DMS 273 (cell line): Measurements from ENCODE around the gene DLG2.

ENCODE experiments used
- DNase-seq: peaks from one replicate; lab custom pipeline; 2025; ENCODE audit not compliant: unreplicated experiment; lab: John Stamatoyannopoulos, UW

DLG2 gene

GRCh38 chr11:84524422-84525051 is 1102.6 kb downstream of the DLG2 start:
- DNase-seq: peak; percentile 13

- no peak for DNase-seq
These were observed 1104.8 kb downstream of the DLG2 start for GRCh38 chr11:84522331-84522730.

- no peak for DNase-seq
These were observed 1108.4 kb downstream of the DLG2 start for GRCh38 chr11:84518631-84519183.

- DNase-seq: no peak
These were observed 1112.7 kb downstream of the DLG2 start for GRCh38 chr11:84514436-84514835.

- DNase-seq: no peak
These were observed 1123.6 kb downstream of the DLG2 start for GRCh38 chr11:84503503-84503902.

GRCh38 chr11:84501750-84502149 is 1125.4 kb downstream of the DLG2 start:
- no peak for DNase-seq

- no peak for DNase-seq
These were observed 1129.1 kb downstream of the DLG2 start for GRCh38 chr11:84497981-84498411.

- no peak for DNase-seq
These were observed 1130.0 kb downstream of the DLG2 start for GRCh38 chr11:84497181-84497580.

GRCh38 chr11:84496122-84496521 is 1131.0 kb downstream of the DLG2 start:
- DNase-seq: no peak

DNA sequence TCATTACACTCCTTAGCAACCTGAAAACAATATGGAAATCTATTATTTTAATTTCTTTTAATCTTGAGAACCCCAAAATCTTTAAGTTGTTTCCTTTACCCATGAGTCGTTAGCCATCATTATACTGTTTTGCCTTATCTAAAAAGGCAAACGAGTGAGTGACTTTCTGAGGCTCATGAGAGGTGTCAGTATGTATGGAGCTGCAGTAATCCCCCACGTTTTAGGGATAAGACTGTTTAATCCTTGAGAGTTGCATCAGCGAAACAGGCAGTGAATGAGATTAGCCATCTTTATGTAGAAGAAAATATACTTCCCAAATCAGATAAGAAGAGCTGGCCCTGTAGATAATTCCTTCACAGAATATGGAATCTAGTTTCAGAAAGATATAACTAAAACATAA is 1147.0 kb downstream of the DLG2 start:
- no peak for DNase-seq

DNA sequence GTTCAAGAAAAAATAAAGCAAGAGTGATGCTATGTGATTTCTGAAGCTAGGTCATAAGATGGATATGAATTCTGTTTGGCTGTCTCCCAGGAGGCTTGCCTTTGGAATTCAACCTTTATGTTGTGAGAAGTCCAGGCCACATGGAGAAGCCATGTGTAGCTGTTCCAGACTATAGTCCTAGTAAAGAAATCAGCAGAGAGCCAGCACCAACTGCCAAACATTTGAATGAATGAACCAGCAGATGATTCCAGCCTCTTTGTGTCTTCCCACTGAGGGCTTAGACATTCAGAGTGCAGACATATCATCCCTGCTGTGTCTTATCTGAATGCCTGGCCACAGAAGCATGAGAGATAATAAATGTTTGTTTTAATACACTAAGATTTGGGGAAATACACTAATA is 1150.6 kb downstream of the DLG2 start:
- DNase-seq: no peak

GRCh38 chr11:84471501-84471900 is 1155.6 kb downstream of the DLG2 start:
- DNase-seq: no peak

- DNase-seq: peak; percentile 0
These were observed 1158.9 kb downstream of the DLG2 start for GRCh38 chr11:84468235-84468634.

GRCh38 chr11:84465040-84465439 is 1162.1 kb downstream of the DLG2 start:
- DNase-seq: peak; percentile 73

DNA sequence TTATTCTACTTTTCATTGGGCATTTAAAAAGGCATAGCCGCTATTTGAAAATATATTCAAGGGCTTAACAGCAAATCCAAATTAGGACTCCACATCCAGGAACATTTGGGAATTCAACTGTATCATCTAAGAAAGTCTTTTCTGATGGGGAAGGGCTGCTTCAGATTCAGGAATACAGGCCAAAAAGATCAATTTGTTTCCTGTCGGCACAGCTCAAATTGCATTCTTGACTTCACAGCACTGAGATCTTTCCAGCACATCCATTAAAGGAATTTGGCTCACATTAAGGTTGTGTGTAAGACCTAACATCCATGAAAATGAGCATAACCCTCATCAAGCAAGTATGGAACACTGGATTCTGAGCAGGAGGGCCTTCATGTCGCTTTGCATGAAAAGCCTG is 1171.5 kb downstream of the DLG2 start:
- peak; percentile 0 for DNase-seq

- no peak for DNase-seq
These were observed 1174.9 kb downstream of the DLG2 start for GRCh38 chr11:84452211-84452610.

- DNase-seq: no peak
These were observed 1188.6 kb downstream of the DLG2 start for GRCh38 chr11:84438565-84438964.

GRCh38 chr11:84437071-84437980 is 1189.8 kb downstream of the DLG2 start:
- DNase-seq: peak; percentile 0

- DNase-seq: no peak
These were observed 1196.5 kb downstream of the DLG2 start for GRCh38 chr11:84430661-84431060.

- no peak for DNase-seq
These were observed 1201.5 kb downstream of the DLG2 start for GRCh38 chr11:84425673-84426072.

DNA sequence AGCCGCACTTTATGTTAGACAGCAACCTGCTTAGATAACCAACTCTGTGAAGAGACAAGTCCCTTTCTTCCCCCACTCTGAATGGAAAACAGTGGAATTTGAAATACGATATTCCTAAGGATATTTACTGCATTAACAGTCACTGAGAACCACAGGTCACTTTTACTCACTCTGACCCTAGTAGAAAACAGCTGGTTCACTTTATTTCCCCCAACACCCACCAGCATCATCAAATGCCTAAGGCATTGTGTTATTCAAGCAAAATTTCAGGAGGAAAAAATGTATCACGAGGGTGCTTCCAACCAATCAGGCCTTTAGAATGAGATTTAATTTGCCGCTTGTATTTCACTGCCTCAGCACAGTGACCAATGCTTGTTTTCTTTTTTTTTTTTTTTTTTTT is 1206.9 kb downstream of the DLG2 start:
- DNase-seq: no peak

DNA sequence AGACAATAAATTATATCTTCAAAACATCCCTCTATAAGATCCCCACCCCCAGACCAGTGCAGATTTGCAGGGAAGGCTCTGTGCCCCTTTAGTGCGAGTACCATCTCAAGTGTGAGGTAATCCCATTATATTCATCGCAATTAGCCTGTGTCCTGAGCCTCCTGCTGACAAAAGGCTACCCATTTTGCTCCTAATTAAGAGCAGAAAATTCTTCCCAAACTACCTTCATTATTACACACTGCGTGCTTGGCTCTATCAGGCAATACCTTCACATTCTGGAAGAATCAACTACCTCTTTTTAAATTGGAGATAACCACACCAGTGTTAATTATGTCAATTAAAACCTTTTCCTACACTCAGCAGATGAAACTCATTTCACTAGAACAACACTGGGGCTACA is 1207.5 kb downstream of the DLG2 start:
- DNase-seq: no peak
